Uterus (tissue), 2 donors: Measurements from ENCODE around the gene ARID1B.

Experiments used
- POLR2A ChIP-seq, 2 donors: fragments of 450-650 bp; IDR thresholded peaks; one replicate each; pipeline ENCODE4 v1.6.1; 2016; ENCODE audit warnings: antibody characterized with exemption in 2 of 2, mild to moderate bottlenecking in 1 of 2, moderate library complexity in 1 of 2
- TF ChIP-seq, protein P1 (sequence below), 4 experiments: fragments of 200-600 bp in 2 of 4; fragments of 450-650 bp in 2 of 4; sonication (generic) in 2 of 4; IDR thresholded peaks; one replicate each; pipeline ENCODE4 v1.5.1; 2016 to 2019; ENCODE audit warnings: antibody characterized with exemption in 4 of 4, mild to moderate bottlenecking in 2 of 4, moderate library complexity in 1 of 4

DNA sequence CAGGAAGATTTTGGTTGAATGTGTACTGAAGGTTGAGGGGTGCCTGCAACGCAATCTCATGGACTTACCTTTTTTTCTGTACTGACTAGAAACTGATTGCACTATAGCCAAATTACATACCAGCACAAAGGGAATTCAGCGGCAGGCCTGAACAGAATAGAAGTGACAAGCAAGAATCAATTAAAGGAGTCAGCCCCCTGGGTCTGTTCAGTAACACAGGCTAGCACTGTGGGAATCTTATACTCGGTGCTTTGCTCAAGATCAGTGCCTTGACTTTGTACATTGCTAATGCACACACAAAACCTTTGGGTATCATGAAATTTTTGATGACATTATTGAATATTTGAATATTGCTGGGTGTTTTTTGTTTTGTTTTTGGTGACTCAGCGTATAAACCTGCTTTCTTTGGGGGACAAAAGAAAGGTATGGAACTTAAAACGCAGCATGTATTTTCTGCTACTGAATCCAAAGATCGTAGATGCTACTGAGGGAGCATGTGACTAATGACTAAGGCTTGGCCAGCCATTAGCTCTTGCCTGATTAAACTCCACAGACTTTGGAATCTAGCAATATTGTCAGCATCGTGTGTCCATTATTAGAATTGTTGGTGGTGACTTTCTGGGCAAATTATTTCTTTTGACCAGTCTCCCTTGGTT lies 236.6 kb downstream of the ARID1B start:
- TF ChIP-seq, protein P1, sequence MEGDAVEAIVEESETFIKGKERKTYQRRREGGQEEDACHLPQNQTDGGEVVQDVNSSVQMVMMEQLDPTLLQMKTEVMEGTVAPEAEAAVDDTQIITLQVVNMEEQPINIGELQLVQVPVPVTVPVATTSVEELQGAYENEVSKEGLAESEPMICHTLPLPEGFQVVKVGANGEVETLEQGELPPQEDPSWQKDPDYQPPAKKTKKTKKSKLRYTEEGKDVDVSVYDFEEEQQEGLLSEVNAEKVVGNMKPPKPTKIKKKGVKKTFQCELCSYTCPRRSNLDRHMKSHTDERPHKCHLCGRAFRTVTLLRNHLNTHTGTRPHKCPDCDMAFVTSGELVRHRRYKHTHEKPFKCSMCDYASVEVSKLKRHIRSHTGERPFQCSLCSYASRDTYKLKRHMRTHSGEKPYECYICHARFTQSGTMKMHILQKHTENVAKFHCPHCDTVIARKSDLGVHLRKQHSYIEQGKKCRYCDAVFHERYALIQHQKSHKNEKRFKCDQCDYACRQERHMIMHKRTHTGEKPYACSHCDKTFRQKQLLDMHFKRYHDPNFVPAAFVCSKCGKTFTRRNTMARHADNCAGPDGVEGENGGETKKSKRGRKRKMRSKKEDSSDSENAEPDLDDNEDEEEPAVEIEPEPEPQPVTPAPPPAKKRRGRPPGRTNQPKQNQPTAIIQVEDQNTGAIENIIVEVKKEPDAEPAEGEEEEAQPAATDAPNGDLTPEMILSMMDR (IDR thresholded peaks at IDR 0.05): no peak
- no peak for TF ChIP-seq POLR2A (IDR thresholded peaks at IDR 0.05)
